GM13977 (cell line): ENCODE results near the gene IL2RA.

Experiments
- DNase-seq: peaks from one replicate; pipeline ENCODE4 v3.0.0; 2012; ENCODE audit warnings: low spot score
- CTCF ChIP-seq: IDR thresholded peaks from 2 replicates; pipeline ENCODE4 v1.5.1; 2012; ENCODE audit warnings: mild to moderate bottlenecking, control low read depth; ENCODE audit not compliant: insufficient read depth; ENCODE audit errors: extremely low read depth, missing control alignments
- in situ Hi-C: fragments of 300-500 bp; cut with MboI; formaldehyde crosslinking; loops from one replicate; pipeline ENCODE4 v1.12.0; 2022; ENCODE audit warnings: low sequenced_read_pairs, low pct_unique_long_range_greater_than_20kb, mixed read lengths, inconsistent platforms; ENCODE audit not compliant: unreplicated experiment

The IL2RA gene

GRCh38 chr10:5987747-5988146 is 74.4 kb downstream of the IL2RA start:
- TF ChIP-seq CTCF, result no peak
- no peak for DNase-seq
- in situ Hi-C loops, result no loop called here

- no peak for TF ChIP-seq CTCF
- no peak for DNase-seq
- in situ Hi-C loops, result no loop called here
Measured at GRCh38 chr10:5985029-5985428, 77.1 kb downstream of the IL2RA start.

- in situ Hi-C loops, result no loop called here
- no peak for DNase-seq
- TF ChIP-seq CTCF, result no peak
Measured at GRCh38 chr10:5983774-5984173, 78.4 kb downstream of the IL2RA start.

GRCh38 chr10:5981529-5981928 is 80.6 kb downstream of the IL2RA start:
- in situ Hi-C loops, result no loop called here
- no peak for TF ChIP-seq CTCF
- DNase-seq, result no peak

- in situ Hi-C loops, result no loop called here
- TF ChIP-seq CTCF, result no peak
- DNase-seq, result no peak
Measured at GRCh38 chr10:5978230-5978489, 84.0 kb downstream of the IL2RA start.

GRCh38 chr10:5977471-5978229 is 84.5 kb downstream of the IL2RA start, which contains the start of gene IL15RA:
TSS of gene IL15RA (minus strand) at chr10:5977543. CDS start at chr10:5977492, 51 bp downstream.
- in situ Hi-C loops, result no loop called here
- DNase-seq, result peak; percentile 94
- TF ChIP-seq CTCF, result peak; percentile 53
